HG03039 (cell line): Measurements from ENCODE around the gene TUBA8.
"Not testable (repeated sequence)": the region's sequence is repeated elsewhere in the genome, so short reads cannot be mapped to it uniquely, and the experiment has no call there.

ENCODE experiments used
- ATAC-seq: cut with Tn5 transposase; IDR thresholded peaks from one replicate; pipeline ENCODE4 v1.9.1; 2021; ENCODE audit warnings: mild to moderate bottlenecking, moderate library complexity; ENCODE audit not compliant: unreplicated experiment

TUBA8 gene

DNA sequence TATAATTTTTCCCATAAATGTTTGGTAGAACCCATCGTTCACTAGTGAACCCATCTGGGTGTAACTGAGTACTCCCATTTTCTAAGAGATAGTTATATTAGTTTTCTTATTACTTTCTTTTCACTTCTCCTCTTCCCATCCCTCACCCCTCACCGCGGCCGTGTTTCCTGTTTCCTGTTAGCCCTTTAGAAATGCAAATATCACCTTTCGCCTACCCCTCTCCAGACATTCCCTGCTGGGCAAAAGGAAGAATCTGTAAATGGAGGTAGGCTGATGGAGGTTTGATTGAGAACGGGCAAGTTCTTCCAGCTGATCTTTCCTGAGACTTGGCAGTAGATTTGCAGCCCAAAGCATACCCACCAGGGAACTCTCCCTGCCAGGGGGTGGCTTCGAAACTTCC is 54.7 kb downstream of the TUBA8 start:
- not testable (repeated sequence) for ATAC-seq

DNA sequence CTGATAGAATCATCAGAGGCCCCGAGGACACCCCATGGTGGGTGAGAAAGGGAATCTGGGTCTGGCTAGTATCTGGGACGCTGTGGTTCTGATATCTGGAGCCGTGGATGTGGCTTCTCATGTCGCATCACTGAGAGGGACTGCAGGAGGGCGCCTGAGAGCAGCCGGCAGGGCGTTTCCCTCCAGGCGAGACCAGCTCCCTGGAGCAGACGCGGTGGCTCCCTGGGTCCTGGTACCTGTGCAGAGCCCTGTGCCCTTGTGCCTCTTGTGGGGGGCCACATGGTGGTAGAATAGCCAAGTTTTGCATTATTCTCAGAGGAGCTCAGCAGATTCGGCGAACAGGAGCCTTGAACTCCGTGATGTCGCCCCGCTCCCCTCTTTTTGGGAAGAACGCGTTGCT is 59.7 kb downstream of the TUBA8 start:
- not testable (repeated sequence) for ATAC-seq

DNA sequence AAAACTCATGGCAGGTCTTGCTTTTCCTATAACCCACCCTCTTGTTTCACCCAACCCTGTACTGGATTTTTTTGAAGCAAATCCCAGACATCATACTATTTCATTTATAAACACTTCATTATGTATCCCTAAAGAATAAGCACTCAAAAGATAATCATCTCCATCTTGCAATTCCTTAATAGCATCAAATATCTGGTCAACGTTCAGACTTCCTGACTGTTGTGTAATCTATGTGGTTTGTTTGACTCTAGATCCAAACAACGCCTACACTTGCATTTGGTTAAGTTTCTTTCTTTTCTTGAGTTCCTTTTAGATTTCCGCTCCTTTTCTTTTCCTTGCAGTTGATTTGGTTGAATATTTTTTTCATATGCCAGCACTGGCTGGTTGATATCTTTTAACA is 61.6 kb downstream of the TUBA8 start:
- ATAC-seq, result not testable (repeated sequence)

DNA sequence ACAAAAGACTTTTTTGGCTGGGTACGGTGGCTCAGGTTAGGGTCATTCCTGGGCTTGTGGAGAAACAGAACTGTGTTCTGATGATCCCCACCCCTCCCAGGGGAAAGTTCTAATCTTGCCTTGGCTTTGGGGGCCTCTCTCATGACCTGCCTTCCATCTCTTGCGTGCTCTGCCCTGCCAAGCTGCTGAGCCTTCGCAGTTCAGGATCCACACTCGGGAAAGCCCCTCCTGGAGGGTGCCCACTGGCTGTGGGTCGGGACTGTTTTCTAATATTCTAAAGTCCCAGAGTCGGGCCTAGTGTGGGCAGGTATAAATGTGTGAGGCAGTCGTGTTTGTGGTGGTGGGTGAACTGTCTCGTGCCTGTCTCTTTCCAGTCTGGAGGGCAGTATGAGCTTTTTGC is 62.2 kb downstream of the TUBA8 start:
- ATAC-seq, result not testable (repeated sequence)

DNA sequence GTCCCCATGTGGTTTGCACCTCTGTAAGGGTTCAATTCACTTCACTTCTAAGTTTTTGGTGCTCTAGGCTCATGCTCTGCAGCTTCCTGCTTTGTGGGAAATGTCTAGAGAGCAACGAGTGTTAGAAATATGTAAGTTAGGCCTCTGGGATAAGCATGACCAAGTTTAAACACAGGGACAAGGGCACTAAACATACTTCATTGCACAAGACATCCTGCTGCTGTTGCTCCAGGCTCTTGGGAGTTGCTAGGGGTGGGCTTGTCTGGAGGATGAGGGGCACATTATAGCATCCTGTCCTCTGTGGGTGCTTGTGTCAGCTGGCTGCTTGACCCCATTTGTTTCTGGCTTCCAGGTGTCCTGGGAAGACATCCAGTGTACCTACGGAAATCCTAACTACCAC is 62.8 kb downstream of the TUBA8 start:
- ATAC-seq, result not testable (repeated sequence)
